Neural progenitor cell (in vitro differentiated cells): ENCODE measurements around the gene BDH2. TPM values are rescaled to one million over a fixed set of nuclear protein-coding genes. Genes with fewer than 3 reads are reported as not detected.

Experiments
- DNase-seq: peaks from one replicate; pipeline ENCODE4 v3.0.0-alpha.2; 2016; ENCODE audit warnings: low spot score
- H2AFZ ChIP-seq: fragments of 200-600 bp; sonication (generic); replicated peaks from 2 replicates; pipeline ENCODE4 v1.6.1; 2016; ENCODE audit warnings: antibody characterized with exemption
- H3F3A ChIP-seq: fragments of 200-600 bp; sonication (generic); 2 replicates; pipeline ENCODE4 v1.6.1; 2016; ENCODE audit warnings: antibody characterized with exemption, low read depth
- H3K27ac ChIP-seq: fragments of 200-600 bp; sonication (generic); 2 replicates; pipeline ENCODE4 v1.5.1; 2016; ENCODE audit warnings: mild to moderate bottlenecking
- H3K27me3 ChIP-seq: fragments of 200-600 bp; sonication (generic); 2 replicates; pipeline ENCODE4 v1.6.1; 2016; ENCODE audit warnings: mild to moderate bottlenecking, moderate library complexity
- H3K36me3 ChIP-seq: fragments of 200-600 bp; sonication (generic); 2 replicates; pipeline ENCODE4 v1.5.1; 2016
- H3K4me1 ChIP-seq: fragments of 200-600 bp; sonication (generic); 2 replicates; pipeline ENCODE4 v1.6.1; 2016; ENCODE audit warnings: mixed run types
- H3K4me2 ChIP-seq: fragments of 200-600 bp; sonication (generic); 2 replicates; pipeline ENCODE4 v1.6.1; 2016
- H3K4me3 ChIP-seq: fragments of 200-600 bp; sonication (generic); 2 replicates; pipeline ENCODE4 v1.5.1; 2016
- H3K79me2 ChIP-seq: fragments of 200-600 bp; sonication (generic); 2 replicates; pipeline ENCODE4 v1.6.1; 2016; ENCODE audit warnings: low read depth
- H3K9ac ChIP-seq: fragments of 200-600 bp; sonication (generic); 2 replicates; pipeline ENCODE4 v1.6.1; 2016
- H3K9me3 ChIP-seq: fragments of 200-600 bp; sonication (generic); 2 replicates; pipeline ENCODE4 v1.5.1; 2016; ENCODE audit warnings: low read depth
- H4K20me1 ChIP-seq: fragments of 200-600 bp; sonication (generic); 2 replicates; pipeline ENCODE4 v1.6.1; 2016; ENCODE audit warnings: low read depth
- H3K27ac Mint-ChIP-seq: 3 replicates; pipeline ENCODE4 v1.8.0; 2021; ENCODE audit warnings: mixed read lengths
- H3K27me3 Mint-ChIP-seq: 2 replicates; pipeline ENCODE4 v1.8.0; 2022; ENCODE audit warnings: low read depth, mild to moderate bottlenecking, inconsistent platforms, moderate library complexity, mixed read lengths; ENCODE audit not compliant: insufficient read depth
- H3K36me3 Mint-ChIP-seq: 3 replicates; pipeline ENCODE4 v1.8.0; 2021; ENCODE audit warnings: mixed read lengths
- H3K4me1 Mint-ChIP-seq: 3 replicates; pipeline ENCODE4 v1.8.0; 2021; ENCODE audit warnings: mixed read lengths
- H3K4me3 Mint-ChIP-seq: 3 replicates; pipeline ENCODE4 v1.8.0; 2021; ENCODE audit warnings: mild to moderate bottlenecking, moderate library complexity, mixed read lengths
- H3K9me3 Mint-ChIP-seq: 3 replicates; pipeline ENCODE4 v1.8.0; 2020; ENCODE audit warnings: mixed read lengths
- CTCF ChIP-seq: fragments of 200-600 bp; sonication (generic); IDR thresholded peaks from 2 replicates; pipeline ENCODE4 v1.5.1; 2017; ENCODE audit warnings: antibody characterized with exemption, mild to moderate bottlenecking
- EZH2 ChIP-seq: fragments of 200-600 bp; sonication (generic); IDR thresholded peaks from 2 replicates; pipeline ENCODE4 v1.6.1; 2017; ENCODE audit warnings: antibody characterized with exemption, mild to moderate bottlenecking, moderate library complexity
- EZH2phosphoT487 ChIP-seq: fragments of 200-600 bp; sonication (generic); IDR thresholded peaks from 2 replicates; pipeline ENCODE4 v1.6.1; 2017; ENCODE audit warnings: antibody characterized with exemption
- total RNA-seq: library from RNA; depleted of rRNA; stranded (reverse); fragments of >200 nt; gene quantifications from 2 replicates; pipeline ENCODE4 v1.2.3, GENCODE V29; 2015; ENCODE audit warnings: low replicate concordance

The BDH2 gene
- total RNA-seq, 1 donor from 2014 or later: 95.3 TPM

- H3K9me3 Mint-ChIP-seq: no peaks in the 10 kb centered on the region
- Histone ChIP-seq H3K36me3 (no peaks in the 10 kb centered on the region), H3K9ac (no peak overlapping the region), H3K4me3 (no peak overlapping the region), H4K20me1 (no peaks in the 10 kb centered on the region), H3K27ac (no peak overlapping the region), H3K4me1 (no peaks in the 10 kb centered on the region), H3K79me2 (no peaks in the 10 kb centered on the region), H3K27me3 (no peaks in the 10 kb centered on the region), H3K4me2 (no peak overlapping the region), H3K9me3 (no peaks in the 10 kb centered on the region), H3F3A (no peaks in the 10 kb centered on the region), H2AFZ (no peak overlapping the region)
- DNase-seq: peak; percentile 71
- peaks cover 15% of the 10 kb centered on the region for H3K36me3 Mint-ChIP-seq
- TF ChIP-seq CTCF (peak; percentile 75), EZH2 (no peak)
- no peak overlapping the region for H3K4me3 Mint-ChIP-seq
- H3K4me1 Mint-ChIP-seq: no peaks in the 10 kb centered on the region
- no peak overlapping the region for H3K27ac Mint-ChIP-seq
- peaks cover 2% of the 10 kb centered on the region for H3K27me3 Mint-ChIP-seq
Observed at GRCh38 chr4:103091601-103092223, 7.9 kb downstream of the BDH2 start.

- peaks cover 21% of the 10 kb centered on the region for H3K36me3 Mint-ChIP-seq
- no peaks in the 10 kb centered on the region for H3K79me2 ChIP-seq
- H3K4me1 ChIP-seq: no peaks in the 10 kb centered on the region
- no peaks in the 10 kb centered on the region for H3K27me3 ChIP-seq
- H3F3A ChIP-seq: no peaks in the 10 kb centered on the region
- H3K9me3 Mint-ChIP-seq: no peaks in the 10 kb centered on the region
- no peaks in the 10 kb centered on the region for H3K9me3 ChIP-seq
- H2AFZ ChIP-seq: no peak overlapping the region
- H3K4me2 ChIP-seq: no peak overlapping the region
- H3K4me3 ChIP-seq: no peak overlapping the region
- H3K27ac ChIP-seq: no peak overlapping the region
- no peak overlapping the region for H3K27ac Mint-ChIP-seq
- no peak overlapping the region for H3K4me3 Mint-ChIP-seq
- H4K20me1 ChIP-seq: no peaks in the 10 kb centered on the region
- H3K9ac ChIP-seq: no peak overlapping the region
- no peak for DNase-seq
- H3K36me3 ChIP-seq: no peaks in the 10 kb centered on the region
- no peaks in the 10 kb centered on the region for H3K4me1 Mint-ChIP-seq
- H3K27me3 Mint-ChIP-seq: no peaks in the 10 kb centered on the region
- no peak for TF ChIP-seq CTCF
- TF ChIP-seq EZH2phosphoT487: no peak
- TF ChIP-seq EZH2: no peak
Observed at GRCh38 chr4:103089481-103089880, 10.2 kb downstream of the BDH2 start.

- Histone ChIP-seq H3F3A (no peaks in the 10 kb centered on the region), H3K27me3 (no peaks in the 10 kb centered on the region), H3K36me3 (no peaks in the 10 kb centered on the region), H3K4me1 (no peaks in the 10 kb centered on the region), H3K4me3 (no peak overlapping the region), H3K9me3 (no peaks in the 10 kb centered on the region), H3K9ac (no peak overlapping the region), H2AFZ (no peak overlapping the region), H3K27ac (no peak overlapping the region), H3K4me2 (no peak overlapping the region), H4K20me1 (no peaks in the 10 kb centered on the region), H3K79me2 (no peaks in the 10 kb centered on the region)
- H3K27me3 Mint-ChIP-seq: peaks cover 5% of the 10 kb centered on the region
- TF ChIP-seq CTCF: no peak
- TF ChIP-seq EZH2phosphoT487: no peak
- no peak for TF ChIP-seq EZH2
- DNase-seq: no peak
- H3K4me3 Mint-ChIP-seq: no peak overlapping the region
- peaks cover 24% of the 10 kb centered on the region for H3K36me3 Mint-ChIP-seq
- H3K4me1 Mint-ChIP-seq: no peaks in the 10 kb centered on the region
- no peaks in the 10 kb centered on the region for H3K9me3 Mint-ChIP-seq
- no peak overlapping the region for H3K27ac Mint-ChIP-seq
Observed at GRCh38 chr4:103086551-103086950, 13.1 kb downstream of the BDH2 start.
